Activated CD4-positive, alpha-beta T cell treated with anti-CD3 and anti-CD28 coated beads for 1 hour (primary cell): ENCODE measurements around the gene MPEG1.

Experiments used
- DNase-seq: peaks from one replicate; pipeline ENCODE4 v3.0.0-alpha.2; 2020

Gene MPEG1

GRCh38 chr11:59218319-59218718 is 5.6 kb upstream of the MPEG1 start:
- DNase-seq, result no peak

GRCh38 chr11:59216641-59217564 is 4.2 kb upstream of the MPEG1 start:
- DNase-seq, result no peak

- DNase-seq, result no peak
Observed at GRCh38 chr11:59214141-59214893, 1.6 kb upstream of the MPEG1 start.

GRCh38 chr11:59212222-59212621 is 505 bp downstream of the MPEG1 start:
- DNase-seq, result no peak

- no peak for DNase-seq
Observed at GRCh38 chr11:59208956-59209355, 3.8 kb downstream of the MPEG1 start.

- DNase-seq, result peak; percentile 16
Observed at GRCh38 chr11:59207988-59208451, 4.7 kb downstream of the MPEG1 start.

- no peak for DNase-seq
Observed at GRCh38 chr11:59206635-59207034, 6.1 kb downstream of the MPEG1 start.

- DNase-seq, result no peak
Observed at GRCh38 chr11:59205648-59206047, 7.1 kb downstream of the MPEG1 start.

GRCh38 chr11:59204746-59205145 is 8.0 kb downstream of the MPEG1 start:
- DNase-seq, result no peak

GRCh38 chr11:59201353-59201752 is 11.4 kb downstream of the MPEG1 start:
- DNase-seq, result no peak

GRCh38 chr11:59200423-59200746 is 12.3 kb downstream of the MPEG1 start:
- no peak for DNase-seq

GRCh38 chr11:59199546-59200422 is 12.9 kb downstream of the MPEG1 start:
- DNase-seq, result no peak

GRCh38 chr11:59198726-59199125 is 14.0 kb downstream of the MPEG1 start:
- no peak for DNase-seq

- DNase-seq, result no peak
Observed at GRCh38 chr11:59197991-59198390, 14.7 kb downstream of the MPEG1 start.

GRCh38 chr11:59196777-59197176 is 15.9 kb downstream of the MPEG1 start:
- DNase-seq, result no peak

- DNase-seq, result no peak
Observed at GRCh38 chr11:59195586-59195985, 17.1 kb downstream of the MPEG1 start.

- no peak for DNase-seq
Observed at GRCh38 chr11:59193587-59194130, 19.1 kb downstream of the MPEG1 start.

GRCh38 chr11:59192446-59193020 is 20.2 kb downstream of the MPEG1 start:
- no peak for DNase-seq

- no peak for DNase-seq
Observed at GRCh38 chr11:59191890-59192289, 20.8 kb downstream of the MPEG1 start.

- DNase-seq, result no peak
Observed at GRCh38 chr11:59191095-59191494, 21.6 kb downstream of the MPEG1 start.

GRCh38 chr11:59189986-59190385 is 22.7 kb downstream of the MPEG1 start:
- no peak for DNase-seq

GRCh38 chr11:59188954-59189353 is 23.8 kb downstream of the MPEG1 start:
- DNase-seq, result no peak
